ENCODE measurements around the gene PCDHA4. TPM values are rescaled to one million over a fixed set of nuclear protein-coding genes. Genes with fewer than 3 reads are reported as not detected.
"Not testable (repeated sequence)": the region's sequence is repeated elsewhere in the genome, so short reads cannot be mapped to it uniquely, and the experiment has no call there.

PCDHA4 gene
- total RNA-seq, 4 donors from 2014 or later, result 1.6 to 5.7 (median 2.0) TPM

DNA sequence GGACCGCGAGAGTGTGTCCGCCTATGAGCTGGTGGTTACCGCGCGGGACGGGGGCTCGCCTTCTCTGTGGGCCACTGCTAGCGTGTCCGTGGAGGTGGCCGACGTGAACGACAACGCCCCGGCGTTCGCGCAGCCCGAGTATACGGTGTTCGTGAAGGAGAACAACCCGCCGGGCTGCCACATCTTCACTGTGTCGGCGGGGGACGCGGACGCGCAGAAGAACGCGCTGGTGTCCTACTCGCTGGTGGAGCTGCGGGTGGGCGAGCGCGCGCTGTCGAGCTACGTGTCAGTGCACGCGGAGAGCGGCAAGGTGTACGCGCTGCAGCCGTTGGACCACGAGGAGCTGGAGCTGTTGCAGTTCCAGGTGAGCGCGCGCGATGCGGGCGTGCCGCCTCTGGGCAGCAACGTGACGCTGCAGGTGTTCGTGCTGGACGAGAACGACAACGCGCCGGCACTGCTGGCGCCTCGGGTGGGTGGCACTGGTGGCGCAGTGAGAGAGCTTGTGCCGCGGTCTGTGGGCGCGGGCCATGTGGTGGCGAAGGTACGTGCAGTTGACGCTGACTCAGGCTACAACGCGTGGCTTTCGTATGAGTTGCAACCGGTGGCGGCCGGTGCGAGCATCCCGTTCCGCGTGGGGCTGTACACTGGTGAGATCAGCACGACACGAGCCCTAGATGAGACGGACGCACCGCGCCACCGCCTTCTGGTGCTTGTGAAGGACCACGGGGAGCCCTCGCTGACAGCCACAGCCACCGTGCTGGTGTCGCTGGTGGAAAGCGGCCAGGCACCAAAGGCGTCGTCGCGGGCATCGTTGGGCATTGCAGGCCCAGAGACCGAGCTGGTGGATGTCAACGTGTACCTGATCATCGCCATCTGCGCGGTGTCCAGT lies 29.0 kb downstream of the PCDHA4 start:
- Histone ChIP-seq H3K27me3 (no peaks in the 10 kb centered on the region), H3K9me3 (peaks cover 0 to 37% (median 5%) of the 10 kb centered on the region in 4 donors), H3K4me1 (no peaks in the 10 kb centered on the region), H3K4me3 (no peak overlapping the region), H3K36me3 (peaks cover 0 to 6% (median 0%) of the 10 kb centered on the region in 3 donors), H3K27ac (no peak overlapping the region)
- DNase-seq (ENCODE audit: low spot score in 2 of 2), result no peak
- TF ChIP-seq EP300 (IDR thresholded peaks at IDR 0.05) (no peak), POLR2A (IDR thresholded peaks at IDR 0.05) (no peak)
- TF ChIP-seq, protein P1, sequence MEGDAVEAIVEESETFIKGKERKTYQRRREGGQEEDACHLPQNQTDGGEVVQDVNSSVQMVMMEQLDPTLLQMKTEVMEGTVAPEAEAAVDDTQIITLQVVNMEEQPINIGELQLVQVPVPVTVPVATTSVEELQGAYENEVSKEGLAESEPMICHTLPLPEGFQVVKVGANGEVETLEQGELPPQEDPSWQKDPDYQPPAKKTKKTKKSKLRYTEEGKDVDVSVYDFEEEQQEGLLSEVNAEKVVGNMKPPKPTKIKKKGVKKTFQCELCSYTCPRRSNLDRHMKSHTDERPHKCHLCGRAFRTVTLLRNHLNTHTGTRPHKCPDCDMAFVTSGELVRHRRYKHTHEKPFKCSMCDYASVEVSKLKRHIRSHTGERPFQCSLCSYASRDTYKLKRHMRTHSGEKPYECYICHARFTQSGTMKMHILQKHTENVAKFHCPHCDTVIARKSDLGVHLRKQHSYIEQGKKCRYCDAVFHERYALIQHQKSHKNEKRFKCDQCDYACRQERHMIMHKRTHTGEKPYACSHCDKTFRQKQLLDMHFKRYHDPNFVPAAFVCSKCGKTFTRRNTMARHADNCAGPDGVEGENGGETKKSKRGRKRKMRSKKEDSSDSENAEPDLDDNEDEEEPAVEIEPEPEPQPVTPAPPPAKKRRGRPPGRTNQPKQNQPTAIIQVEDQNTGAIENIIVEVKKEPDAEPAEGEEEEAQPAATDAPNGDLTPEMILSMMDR (IDR thresholded peaks at IDR 0.05), result no peak
- WGBS, 2 donors, result 49 to 53% methylated on average over 59 to 74 of the region's 103 CpGs

DNA sequence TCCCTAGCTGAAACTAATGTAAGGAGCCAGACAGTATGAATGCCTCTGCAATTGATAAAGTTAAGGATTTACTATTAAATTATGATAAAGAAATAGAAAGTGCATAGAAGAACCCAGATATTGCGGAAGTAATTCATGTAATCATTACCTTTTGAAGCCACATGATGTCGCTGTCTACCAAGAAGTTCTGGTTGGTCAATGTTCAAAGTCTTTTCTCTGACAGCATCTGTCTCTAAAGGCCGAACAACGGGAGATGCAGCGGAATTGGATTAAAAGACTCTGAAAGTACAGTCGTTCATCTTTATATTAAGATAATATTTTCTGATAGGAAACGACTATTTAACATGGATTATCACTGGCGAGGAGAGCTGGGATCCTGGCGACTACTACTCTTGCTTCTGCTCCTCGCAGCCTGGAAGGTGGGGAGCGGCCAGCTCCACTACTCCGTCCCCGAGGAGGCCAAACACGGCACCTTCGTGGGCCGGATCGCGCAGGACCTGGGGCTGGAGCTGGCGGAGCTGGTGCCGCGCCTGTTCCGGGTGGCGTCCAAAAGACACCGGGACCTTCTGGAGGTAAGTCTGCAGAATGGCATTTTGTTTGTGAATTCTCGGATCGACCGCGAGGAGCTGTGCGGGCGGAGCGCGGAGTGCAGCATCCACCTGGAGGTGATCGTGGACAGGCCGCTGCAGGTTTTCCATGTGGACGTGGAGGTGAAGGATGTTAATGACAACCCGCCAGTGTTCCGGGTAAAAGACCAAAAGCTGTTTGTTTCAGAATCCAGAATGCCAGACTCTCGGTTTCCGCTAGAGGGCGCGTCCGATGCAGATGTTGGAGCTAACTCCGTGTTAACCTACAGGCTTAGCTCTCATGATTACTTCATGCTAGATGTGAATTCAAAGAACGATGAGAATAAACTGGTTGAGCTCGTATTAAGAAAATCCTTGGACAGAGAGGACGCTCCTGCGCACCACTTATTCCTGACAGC lies 34.4 kb downstream of the PCDHA4 start, which contains the start of gene PCDHA8:
TSS of gene PCDHA8 (plus strand) at position 210 of the 985 bp plus-strand sequence. CDS start at position 345, 135 bp downstream.
- Histone ChIP-seq H3K4me3 (no peak within 1 kb of the TSS), H3K27ac (no peak within 1 kb of the TSS), H3K27me3 (no peaks in the 10 kb centered on the region), H3K4me1 (no peaks in the 10 kb centered on the region), H3K9me3 (peaks cover 0 to 48% (median 6%) of the 10 kb centered on the region in 4 donors), H3K36me3 (no peaks in the 10 kb centered on the region)
- DNase-seq (ENCODE audit: low spot score in 2 of 2), result no peak
- 23 to 30% methylated on average over 32 to 47 of the region's 47 CpGs for WGBS, 2 donors
- TF ChIP-seq POLR2A (IDR thresholded peaks at IDR 0.05) (no peak), EP300 (IDR thresholded peaks at IDR 0.05) (no peak)
- TF ChIP-seq, protein P1 (IDR thresholded peaks at IDR 0.05), result no peak

DNA sequence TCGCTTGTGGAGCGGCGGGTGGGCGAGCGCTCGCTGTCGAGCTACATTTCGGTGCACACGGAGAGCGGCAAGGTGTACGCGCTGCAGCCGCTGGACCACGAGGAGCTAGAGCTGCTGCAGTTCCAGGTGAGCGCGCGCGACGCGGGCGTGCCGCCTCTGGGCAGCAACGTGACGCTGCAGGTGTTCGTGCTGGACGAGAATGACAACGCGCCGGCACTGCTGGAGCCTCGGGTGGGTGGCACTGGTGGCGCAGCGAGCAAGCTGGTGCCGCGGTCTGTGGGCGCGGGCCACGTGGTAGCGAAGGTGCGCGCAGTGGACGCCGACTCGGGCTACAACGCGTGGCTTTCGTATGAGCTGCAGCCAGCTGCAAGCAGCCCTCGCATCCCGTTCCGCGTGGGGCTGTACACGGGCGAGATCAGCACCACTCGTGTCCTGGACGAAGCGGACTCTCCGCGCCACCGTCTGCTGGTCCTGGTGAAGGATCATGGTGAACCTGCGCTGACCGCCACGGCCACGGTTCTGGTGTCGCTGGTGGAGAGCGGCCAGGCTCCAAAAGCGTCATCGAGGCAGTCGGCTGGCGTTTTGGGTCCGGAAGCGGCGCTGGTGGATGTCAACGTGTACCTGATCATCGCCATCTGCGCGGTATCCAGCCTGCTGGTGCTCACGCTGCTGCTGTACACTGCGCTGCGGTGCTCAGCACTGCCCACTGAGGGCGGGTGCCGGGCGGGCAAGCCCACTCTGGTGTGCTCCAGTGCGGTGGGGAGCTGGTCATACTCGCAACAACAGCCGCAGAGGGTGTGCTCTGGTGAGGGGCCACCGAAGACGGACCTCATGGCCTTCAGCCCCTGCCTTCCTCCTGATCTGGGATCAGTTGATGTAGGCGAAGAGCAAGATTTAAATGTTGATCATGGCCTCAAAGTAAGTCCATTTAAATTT lies 36.2 kb downstream of the PCDHA4 start:
- WGBS, 2 donors, result 44 to 50% methylated on average over 47 to 80 of the region's 87 CpGs
- no peak for DNase-seq (ENCODE audit: low spot score in 2 of 2)
- Histone ChIP-seq H3K4me1 (no peaks in the 10 kb centered on the region), H3K4me3 (no peak overlapping the region), H3K9me3 (peaks cover 0 to 50% (median 6%) of the 10 kb centered on the region in 4 donors), H3K27me3 (no peaks in the 10 kb centered on the region), H3K27ac (no peak overlapping the region), H3K36me3 (no peaks in the 10 kb centered on the region)
- TF ChIP-seq EP300 (IDR thresholded peaks at IDR 0.05) (no peak), POLR2A (IDR thresholded peaks at IDR 0.05) (no peak)
- TF ChIP-seq, protein P1 (IDR thresholded peaks at IDR 0.05), result no peak

DNA sequence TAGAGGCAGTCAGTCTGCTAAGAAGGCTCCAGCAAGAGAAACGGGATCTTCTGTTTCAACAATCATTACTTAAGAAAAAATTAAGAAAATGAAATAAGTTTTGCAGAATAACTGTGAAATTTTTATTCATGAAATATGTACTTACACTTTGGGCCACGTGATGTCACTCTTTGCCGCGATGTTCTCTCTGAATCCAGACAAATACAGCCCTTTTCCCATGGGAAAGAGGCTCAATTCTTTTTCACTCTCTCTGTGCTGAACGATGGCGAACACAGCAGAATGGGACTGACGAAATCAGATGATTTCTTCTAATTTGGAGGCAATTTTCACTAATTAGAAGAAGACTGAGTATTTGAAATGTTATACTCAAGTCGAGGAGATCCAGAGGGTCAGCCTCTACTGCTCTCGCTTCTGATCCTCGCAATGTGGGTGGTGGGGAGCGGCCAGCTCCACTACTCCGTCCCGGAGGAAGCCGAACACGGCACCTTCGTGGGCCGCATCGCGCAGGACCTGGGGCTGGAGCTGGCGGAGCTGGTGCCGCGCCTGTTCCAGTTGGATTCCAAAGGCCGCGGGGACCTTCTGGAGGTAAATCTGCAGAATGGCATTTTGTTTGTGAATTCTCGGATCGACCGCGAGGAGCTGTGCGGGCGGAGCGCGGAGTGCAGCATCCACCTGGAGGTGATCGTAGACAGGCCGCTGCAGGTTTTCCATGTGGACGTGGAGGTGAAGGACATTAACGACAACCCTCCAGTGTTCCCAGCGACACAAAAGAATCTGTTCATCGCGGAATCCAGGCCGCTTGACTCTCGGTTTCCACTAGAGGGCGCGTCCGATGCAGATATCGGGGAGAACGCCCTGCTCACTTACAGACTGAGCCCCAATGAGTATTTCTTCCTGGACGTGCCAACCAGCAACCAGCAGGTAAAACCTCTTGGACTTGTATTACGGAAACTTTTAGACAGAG lies 41.6 kb downstream of the PCDHA4 start, which contains the start of gene PCDHA9:
TSS of gene PCDHA9 (plus strand) at position 244 of the 964 bp plus-strand sequence. CDS start at position 358, 114 bp downstream.
- DNase-seq (ENCODE audit: low spot score in 2 of 2); H3K27ac ChIP-seq; H3K4me1 ChIP-seq; H3K36me3 ChIP-seq; H3K27me3 ChIP-seq; H3K4me3 ChIP-seq: not testable (repeated sequence)
- peaks cover 0 to 62% (median 1%) of the 10 kb centered on the region in 4 donors for H3K9me3 ChIP-seq
- 23 to 25% methylated on average over 24 to 34 of the region's 48 CpGs for WGBS, 2 donors

DNA sequence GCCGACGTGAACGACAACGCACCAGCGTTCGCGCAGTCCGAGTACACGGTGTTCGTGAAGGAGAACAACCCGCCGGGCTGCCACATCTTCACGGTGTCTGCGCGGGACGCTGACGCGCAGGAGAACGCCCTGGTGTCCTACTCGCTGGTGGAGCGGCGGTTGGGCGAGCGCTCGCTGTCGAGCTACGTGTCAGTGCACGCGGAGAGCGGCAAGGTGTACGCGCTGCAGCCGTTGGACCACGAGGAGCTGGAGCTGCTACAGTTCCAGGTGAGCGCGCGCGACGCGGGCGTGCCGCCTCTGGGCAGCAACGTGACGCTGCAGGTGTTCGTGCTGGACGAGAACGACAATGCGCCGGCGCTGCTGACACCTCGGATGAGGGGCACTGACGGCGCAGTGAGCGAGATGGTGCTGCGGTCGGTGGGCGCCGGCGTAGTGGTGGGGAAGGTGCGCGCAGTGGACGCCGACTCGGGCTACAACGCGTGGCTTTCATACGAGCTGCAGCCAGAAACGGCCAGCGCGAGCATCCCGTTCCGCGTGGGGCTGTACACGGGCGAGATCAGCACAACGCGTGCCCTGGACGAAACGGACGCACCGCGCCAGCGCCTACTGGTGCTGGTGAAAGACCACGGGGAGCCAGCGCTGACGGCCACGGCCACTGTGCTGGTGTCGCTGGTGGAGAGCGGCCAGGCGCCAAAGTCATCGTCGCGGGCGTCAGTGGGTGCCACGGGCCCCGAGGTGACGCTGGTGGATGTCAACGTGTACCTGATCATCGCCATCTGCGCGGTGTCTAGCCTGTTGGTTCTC lies 43.2 kb downstream of the PCDHA4 start:
- peaks cover 0 to 58% (median 1%) of the 10 kb centered on the region in 4 donors for H3K9me3 ChIP-seq
- not testable (repeated sequence) for H3K4me1 ChIP-seq; H3K4me3 ChIP-seq; H3K36me3 ChIP-seq; H3K27ac ChIP-seq; DNase-seq (ENCODE audit: low spot score in 2 of 2); H3K27me3 ChIP-seq
- WGBS, 2 donors, result 48 to 52% methylated on average over 52 to 97 of the region's 101 CpGs
